Activated naive CD4-positive, alpha-beta T cell treated with anti-CD3 and anti-CD28 coated beads for 36 hours (primary cell): ENCODE data around the gene TMEM45B. TPM values are rescaled to one million over a fixed set of nuclear protein-coding genes. Genes with fewer than 3 reads are reported as not detected.
"Not testable (repeated sequence)": the region's sequence is repeated elsewhere in the genome, so short reads cannot be mapped to it uniquely, and the experiment has no call there.

Experiments
- CTCF ChIA-PET: fragments of 350-600 bp; sonication (Branson Sonifier 250); formaldehyde crosslinking; loops from one replicate; lab custom pipeline; 2021; ENCODE audit warnings: antibody characterized with exemption; lab: Charles Lee
- DNase-seq: peaks from one replicate; pipeline ENCODE4 v3.0.0-alpha.2; 2020
- H3K27ac Mint-ChIP-seq: one replicate; pipeline ENCODE4 v1.8.0; 2021; ENCODE audit warnings: mild to moderate bottlenecking, mixed read lengths
- H3K27me3 Mint-ChIP-seq: one replicate; pipeline ENCODE4 v1.8.0; 2021; ENCODE audit warnings: low read depth, mixed read lengths
- H3K36me3 Mint-ChIP-seq: one replicate; pipeline ENCODE4 v1.8.0; 2021; ENCODE audit warnings: low read depth, mixed read lengths
- H3K4me1 Mint-ChIP-seq: one replicate; pipeline ENCODE4 v1.8.0; 2021; ENCODE audit warnings: low read depth, mixed read lengths
- H3K4me3 Mint-ChIP-seq: one replicate; pipeline ENCODE4 v1.8.0; 2021; ENCODE audit warnings: mild to moderate bottlenecking, moderate library complexity, mixed read lengths
- H3K9me3 Mint-ChIP-seq: one replicate; pipeline ENCODE4 v1.8.0; 2021; ENCODE audit warnings: mixed read lengths
- intact Hi-C: fragments of 100-400 bp; cut with micrococcal nuclease; formaldehyde crosslinking; loops from one replicate; pipeline ENCODE4 v1.15.1; 2023
- total RNA-seq, 2 experiments: library from RNA; stranded (reverse); gene quantifications; one replicate each; pipeline ENCODE4 v1.2.3, GENCODE V29; 2021

Gene TMEM45B
- total RNA-seq, 2 experiments from 2014 or later: 3.8 to 3.9 TPM

DNA sequence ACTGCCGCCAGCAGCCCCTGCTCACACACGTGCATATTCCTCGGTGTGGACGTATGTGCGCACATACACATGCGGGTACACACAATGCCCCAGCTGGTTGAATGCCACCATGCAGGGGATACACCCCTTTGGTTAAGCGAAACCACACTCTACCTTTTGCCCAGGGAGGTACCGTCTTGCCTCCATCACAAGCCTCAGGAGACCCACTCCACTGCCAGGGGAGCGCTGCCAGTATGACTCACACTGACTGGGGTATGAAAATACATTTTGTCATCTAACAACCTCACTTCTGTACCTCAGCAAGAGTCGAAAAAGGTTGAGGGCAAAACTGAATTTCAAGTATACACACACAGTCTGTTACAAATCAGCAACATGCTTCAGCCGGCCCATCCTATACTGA is 39.4 kb downstream of the TMEM45B start:
- no peak overlapping the region for H3K27ac Mint-ChIP-seq
- no peak for DNase-seq
- intact Hi-C loops: loop anchor here (2.0 kb wide), 1 partner anchor 148 kb away; the partner anchor contains the start of gene PRDM10
- CTCF ChIA-PET: interaction anchor here (1.7 kb wide), 1 partner anchor 68 kb away, joined by 3 read pairs; no protein-coding TSS in a partner anchor
- no peak overlapping the region for H3K4me3 Mint-ChIP-seq
- H3K27me3 Mint-ChIP-seq: no peaks in the 10 kb centered on the region
- H3K4me1 Mint-ChIP-seq: peaks cover 50% of the 10 kb centered on the region
- no peaks in the 10 kb centered on the region for H3K9me3 Mint-ChIP-seq
- peaks cover 17% of the 10 kb centered on the region for H3K36me3 Mint-ChIP-seq

DNA sequence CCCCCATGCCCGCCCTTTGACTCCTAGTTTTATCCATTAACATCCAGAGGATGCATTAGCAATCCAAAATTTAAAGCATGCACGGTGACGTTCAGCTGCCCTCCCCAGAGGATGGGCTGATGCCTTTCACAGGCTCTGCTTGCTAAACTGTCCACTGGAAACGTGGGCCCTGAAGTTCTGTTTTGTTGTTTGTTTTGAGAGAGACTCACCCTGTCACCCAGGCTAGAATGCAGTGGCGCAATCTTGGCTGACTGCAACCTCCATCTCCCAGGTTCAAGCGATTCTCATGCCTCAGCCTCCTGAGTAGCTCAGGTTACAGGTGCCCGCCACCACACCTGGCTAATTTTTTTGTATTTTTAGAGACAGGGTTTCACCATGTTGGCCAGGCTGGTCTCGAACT is 40.4 kb downstream of the TMEM45B start:
- intact Hi-C loops: no loop called here
- peaks cover 20% of the 10 kb centered on the region for H3K36me3 Mint-ChIP-seq
- H3K4me1 Mint-ChIP-seq: peaks cover 56% of the 10 kb centered on the region
- no peak overlapping the region for H3K27ac Mint-ChIP-seq
- CTCF ChIA-PET: no interaction called here
- H3K27me3 Mint-ChIP-seq: no peaks in the 10 kb centered on the region
- no peak for DNase-seq
- H3K4me3 Mint-ChIP-seq: no peak overlapping the region
- no peaks in the 10 kb centered on the region for H3K9me3 Mint-ChIP-seq

DNA sequence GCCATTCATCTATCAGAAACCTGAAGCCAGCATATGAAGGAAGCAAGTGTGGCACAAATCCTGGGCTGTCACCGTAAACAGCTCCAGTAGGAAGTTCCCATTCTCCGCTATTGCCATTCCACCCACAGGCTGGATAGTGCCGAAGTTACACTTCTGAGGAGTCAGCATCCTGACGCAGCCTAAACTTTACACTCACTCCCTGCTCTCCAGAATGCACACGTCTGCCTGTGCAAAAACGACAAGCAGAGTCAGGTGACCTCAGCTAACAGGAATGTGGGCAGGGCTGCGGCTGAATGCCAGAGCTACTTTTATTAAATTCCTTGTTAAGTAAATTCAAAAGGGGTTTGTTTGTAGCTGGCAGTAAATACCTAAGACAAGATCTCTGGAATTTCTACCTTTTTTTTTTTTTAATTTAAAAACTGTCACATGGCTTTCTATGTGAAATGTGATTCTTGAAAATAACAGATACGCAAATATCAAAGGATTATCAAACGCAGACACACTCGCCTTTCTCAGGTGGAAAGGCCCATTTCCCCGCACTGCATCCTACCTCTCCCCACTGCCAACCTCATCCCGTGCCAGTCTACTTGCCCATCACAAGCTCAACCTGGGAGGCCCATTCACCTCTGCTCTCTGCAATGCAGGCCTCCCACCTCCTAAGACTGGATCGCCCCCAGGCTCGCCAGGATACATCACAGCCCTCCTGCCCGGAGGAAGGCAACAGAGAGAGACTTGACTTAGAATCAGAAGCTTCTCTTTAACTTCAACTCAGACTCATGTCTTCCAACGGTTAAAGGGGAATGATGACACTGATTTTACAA is 46.3 kb downstream of the TMEM45B start:
- intact Hi-C loops: no loop called here
- DNase-seq: no peak
- peak overlapping the region; percentile 38 for H3K27ac Mint-ChIP-seq
- H3K4me3 Mint-ChIP-seq: no peak overlapping the region
- H3K36me3 Mint-ChIP-seq: peaks cover 63% of the 10 kb centered on the region
- H3K9me3 Mint-ChIP-seq: no peaks in the 10 kb centered on the region
- CTCF ChIA-PET: interaction anchor here (0.6 to 0.9 kb wide), 3 partner anchors 33 to 242 kb away, joined by 3 read pairs; no protein-coding TSS in a partner anchor
- H3K27me3 Mint-ChIP-seq: no peaks in the 10 kb centered on the region
- H3K4me1 Mint-ChIP-seq: peaks cover 45% of the 10 kb centered on the region

DNA sequence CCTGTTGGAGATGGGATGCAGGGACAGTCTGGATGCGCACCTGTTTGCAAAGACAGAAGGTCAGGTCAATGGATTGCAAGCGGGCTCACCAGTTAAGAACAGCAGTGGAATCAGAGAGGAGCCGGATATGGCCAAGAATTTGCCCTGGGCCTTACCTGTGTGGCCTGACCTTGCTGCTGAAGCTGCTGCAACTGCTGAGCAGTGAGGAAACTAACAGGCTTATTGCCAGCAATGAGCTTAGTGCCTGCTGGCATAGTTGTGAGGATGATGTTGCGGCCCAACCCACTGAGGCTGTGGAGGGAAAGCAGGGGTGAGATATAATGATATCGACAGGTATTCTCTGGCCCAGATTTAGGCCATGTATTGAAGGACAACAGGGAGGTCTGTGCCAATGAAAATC is 49.2 kb downstream of the TMEM45B start:
- intact Hi-C loops: no loop called here

DNA sequence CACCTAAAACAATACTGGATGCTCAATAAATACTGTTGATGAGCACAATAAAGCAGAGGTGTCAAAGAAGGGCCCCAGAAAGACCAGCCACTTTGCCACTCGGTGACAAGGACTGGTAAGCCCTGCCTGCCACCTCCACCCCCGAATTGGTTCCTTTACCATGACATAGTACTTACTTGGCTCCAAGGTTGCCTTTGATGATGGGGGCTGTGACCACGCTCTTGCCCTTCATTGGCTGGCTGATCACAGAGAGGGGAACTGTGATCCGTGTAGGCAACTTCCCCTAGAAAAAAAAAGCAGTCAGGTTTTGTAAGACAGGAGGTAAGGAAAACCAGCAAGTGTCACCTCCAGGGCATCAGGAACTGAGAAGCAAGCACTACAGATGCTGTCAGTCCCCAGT is 50.1 kb downstream of the TMEM45B start:
- H3K27me3 Mint-ChIP-seq: no peaks in the 10 kb centered on the region
- H3K4me1 Mint-ChIP-seq: peaks cover 39% of the 10 kb centered on the region
- peak; percentile 21 for DNase-seq
- peaks cover 66% of the 10 kb centered on the region for H3K36me3 Mint-ChIP-seq
- no peak overlapping the region for H3K4me3 Mint-ChIP-seq
- no peaks in the 10 kb centered on the region for H3K9me3 Mint-ChIP-seq
- H3K27ac Mint-ChIP-seq: peak overlapping the region; percentile 14
- intact Hi-C loops: no loop called here
- CTCF ChIA-PET: interaction anchor here (1.0 kb wide), 1 partner anchor 12 kb away, joined by 3 read pairs; no protein-coding TSS in a partner anchor

More for the DNA sequence above, 49.2 kb downstream of the TMEM45B start:
- H3K36me3 Mint-ChIP-seq: peaks cover 69% of the 10 kb centered on the region
- peaks cover 45% of the 10 kb centered on the region for H3K4me1 Mint-ChIP-seq
- DNase-seq: no peak
- CTCF ChIA-PET: interaction anchor here (1.0 kb wide), 1 partner anchor 13 kb away, joined by 3 read pairs; no protein-coding TSS in a partner anchor
- no peak overlapping the region for H3K27ac Mint-ChIP-seq
- no peaks in the 10 kb centered on the region for H3K27me3 Mint-ChIP-seq
- no peak overlapping the region for H3K4me3 Mint-ChIP-seq
- no peaks in the 10 kb centered on the region for H3K9me3 Mint-ChIP-seq

DNA sequence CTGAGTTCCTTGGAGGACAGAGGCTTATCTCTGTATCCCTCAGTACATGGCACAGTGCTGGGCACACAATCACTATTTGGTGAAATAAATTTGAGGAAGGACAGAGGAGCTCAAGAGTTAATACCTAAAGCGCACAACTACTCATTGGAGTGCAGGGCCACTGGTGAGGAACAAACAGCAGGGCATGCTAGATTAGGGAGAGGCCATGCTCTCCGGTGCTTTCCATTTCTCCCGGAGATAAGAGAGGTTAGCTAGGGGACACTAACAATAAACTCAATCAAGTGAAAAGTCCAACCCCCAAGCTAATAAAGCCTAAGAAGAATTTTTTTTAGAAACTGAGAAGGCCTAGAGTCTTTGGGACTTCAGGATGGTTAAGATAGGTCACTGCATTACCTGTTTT is 50.7 kb downstream of the TMEM45B start:
- H3K36me3 Mint-ChIP-seq: peaks cover 68% of the 10 kb centered on the region
- peak overlapping the region; percentile 14 for H3K27ac Mint-ChIP-seq
- peaks cover 35% of the 10 kb centered on the region for H3K4me1 Mint-ChIP-seq
- CTCF ChIA-PET: no interaction called here
- no peak overlapping the region for H3K4me3 Mint-ChIP-seq
- H3K27me3 Mint-ChIP-seq: no peaks in the 10 kb centered on the region
- H3K9me3 Mint-ChIP-seq: no peaks in the 10 kb centered on the region
- intact Hi-C loops: no loop called here
- DNase-seq: no peak

DNA sequence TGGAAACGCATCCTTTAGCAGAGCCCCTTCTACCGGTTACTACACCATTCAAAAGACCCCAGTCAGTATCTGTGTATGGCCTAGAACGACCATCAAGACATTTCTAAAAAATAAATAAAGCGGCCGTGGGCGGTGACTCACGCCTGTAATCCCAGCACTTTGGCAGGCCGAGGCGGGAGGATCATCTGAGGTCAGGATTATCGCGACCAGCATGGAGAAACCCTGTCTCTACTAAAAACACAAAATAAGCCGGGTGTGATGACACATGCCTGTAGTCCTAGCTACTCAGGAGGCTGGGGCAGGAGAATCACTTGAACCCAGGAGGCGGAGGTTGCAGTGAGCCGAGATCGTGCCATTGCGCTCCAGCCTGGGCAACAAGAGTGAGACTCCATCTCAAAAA is 53.0 kb downstream of the TMEM45B start:
- H3K27me3 Mint-ChIP-seq, H3K9me3 Mint-ChIP-seq, DNase-seq, H3K4me3 Mint-ChIP-seq, CTCF ChIA-PET, intact Hi-C loops, H3K27ac Mint-ChIP-seq: not testable (repeated sequence)
- peaks cover 65% of the 10 kb centered on the region for H3K36me3 Mint-ChIP-seq
- peaks cover 24% of the 10 kb centered on the region for H3K4me1 Mint-ChIP-seq

DNA sequence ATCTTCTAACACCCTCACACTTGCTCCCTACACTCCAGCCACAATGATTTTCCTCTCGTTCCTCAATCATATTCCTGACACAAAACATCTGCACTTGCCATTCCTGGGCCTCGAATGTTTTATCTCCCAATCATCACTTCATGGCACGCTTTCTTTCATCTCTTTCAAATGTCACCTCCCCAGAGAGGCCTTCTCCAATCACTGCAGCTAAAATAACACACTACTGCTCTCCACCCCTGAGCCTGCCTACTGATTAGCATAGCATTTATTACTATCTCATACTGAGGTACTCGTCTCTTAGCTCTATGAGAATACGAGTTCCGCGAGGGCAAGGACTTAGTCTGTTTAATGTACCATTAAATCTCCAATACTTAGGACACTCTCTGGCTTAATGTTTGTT is 56.3 kb downstream of the TMEM45B start:
- Mint-ChIP-seq H3K9me3 (no peaks in the 10 kb centered on the region), H3K27ac (no peak overlapping the region), H3K36me3 (peaks cover 57% of the 10 kb centered on the region), H3K4me3 (no peak overlapping the region), H3K27me3 (no peaks in the 10 kb centered on the region), H3K4me1 (peaks cover 13% of the 10 kb centered on the region)
- intact Hi-C loops: no loop called here
- no peak for DNase-seq
- CTCF ChIA-PET: no interaction called here

DNA sequence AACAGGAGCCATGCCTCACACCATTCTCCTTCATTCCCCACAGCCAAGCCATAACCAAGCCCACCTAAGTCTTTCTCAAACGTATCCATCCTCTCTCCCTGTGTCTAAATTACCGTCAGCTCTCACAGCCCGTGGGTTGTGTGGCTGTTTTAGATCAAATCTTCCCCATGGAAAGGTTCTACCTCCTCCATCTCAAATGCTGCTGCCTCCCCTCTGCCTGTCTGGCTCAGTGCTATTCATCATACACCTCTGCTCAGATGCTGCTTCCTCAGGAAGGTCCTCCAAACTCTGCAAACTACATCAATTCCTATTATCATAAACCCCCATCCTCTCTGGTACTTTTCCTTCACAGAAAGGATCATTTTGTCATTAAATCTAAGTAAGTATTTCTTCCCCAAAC is 64.7 kb downstream of the TMEM45B start:
- Mint-ChIP-seq H3K4me1 (no peaks in the 10 kb centered on the region), H3K36me3 (peaks cover 64% of the 10 kb centered on the region), H3K9me3 (no peaks in the 10 kb centered on the region), H3K27me3 (no peaks in the 10 kb centered on the region), H3K4me3 (no peak overlapping the region), H3K27ac (no peak overlapping the region)
- intact Hi-C loops: no loop called here
- CTCF ChIA-PET: no interaction called here
- DNase-seq: no peak

DNA sequence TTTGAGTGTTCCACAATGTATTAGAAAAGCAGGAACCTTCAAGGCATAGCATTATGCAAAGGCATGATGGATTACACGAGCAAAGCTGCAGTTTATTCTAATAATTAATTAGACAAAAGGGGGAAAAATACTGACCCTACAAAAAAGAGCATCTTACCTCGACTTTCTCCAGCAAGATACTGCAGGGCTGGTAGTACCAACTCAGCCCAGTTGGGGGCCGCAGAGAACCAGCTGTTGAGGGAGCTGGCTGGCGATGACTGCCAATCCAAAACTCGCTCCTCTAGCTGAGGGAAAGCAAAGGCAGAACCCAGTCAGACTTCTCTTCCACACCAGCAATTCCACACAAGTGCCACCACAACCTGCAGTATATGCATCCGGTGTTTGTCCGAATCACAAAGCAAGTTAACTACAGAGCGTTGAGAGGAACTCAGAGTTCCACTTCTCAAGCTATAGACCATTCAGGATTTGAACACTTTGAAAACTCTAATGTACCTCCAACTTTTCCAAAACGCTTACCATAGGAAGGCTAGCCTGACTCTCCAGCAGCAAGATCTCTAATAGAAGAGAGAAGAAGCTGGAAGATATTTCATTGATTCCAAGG is 66.0 kb downstream of the TMEM45B start:
- no peak overlapping the region for H3K27ac Mint-ChIP-seq
- no peak overlapping the region for H3K4me3 Mint-ChIP-seq
- H3K36me3 Mint-ChIP-seq: peaks cover 61% of the 10 kb centered on the region
- CTCF ChIA-PET: interaction anchor here (0.6 to 1.6 kb wide), 9 partner anchors 28 to 250 kb away, joined by 3 to 15 read pairs (median 3); no protein-coding TSS in a partner anchor
- peak; percentile 62 for DNase-seq
- no peaks in the 10 kb centered on the region for H3K9me3 Mint-ChIP-seq
- H3K4me1 Mint-ChIP-seq: no peaks in the 10 kb centered on the region
- no peaks in the 10 kb centered on the region for H3K27me3 Mint-ChIP-seq
- intact Hi-C loops: no loop called here

DNA sequence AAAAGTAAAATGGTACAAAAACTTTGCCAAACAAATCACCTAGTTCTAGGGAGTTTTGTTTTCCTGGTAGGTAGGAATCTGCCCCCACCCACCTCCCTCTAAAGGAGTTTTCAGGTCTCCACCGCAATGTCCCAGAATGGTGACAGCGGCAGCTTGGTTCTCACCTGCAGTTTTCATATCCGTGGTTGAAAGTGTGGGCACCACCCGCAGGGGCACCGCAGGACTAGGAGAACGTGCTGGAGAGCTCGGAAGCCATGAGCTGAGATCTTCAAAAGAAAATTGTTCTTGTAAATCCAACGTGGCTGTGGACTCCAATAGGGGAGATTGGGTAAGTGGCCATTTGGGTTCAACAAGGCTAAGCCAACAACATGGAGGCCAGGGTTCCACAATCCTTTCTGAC is 68.9 kb downstream of the TMEM45B start:
- Mint-ChIP-seq H3K27ac (no peak overlapping the region), H3K9me3 (no peaks in the 10 kb centered on the region), H3K4me1 (peaks cover 12% of the 10 kb centered on the region), H3K4me3 (no peak overlapping the region), H3K27me3 (no peaks in the 10 kb centered on the region), H3K36me3 (peaks cover 68% of the 10 kb centered on the region)
- no peak for DNase-seq
- CTCF ChIA-PET: no interaction called here
- intact Hi-C loops: no loop called here

DNA sequence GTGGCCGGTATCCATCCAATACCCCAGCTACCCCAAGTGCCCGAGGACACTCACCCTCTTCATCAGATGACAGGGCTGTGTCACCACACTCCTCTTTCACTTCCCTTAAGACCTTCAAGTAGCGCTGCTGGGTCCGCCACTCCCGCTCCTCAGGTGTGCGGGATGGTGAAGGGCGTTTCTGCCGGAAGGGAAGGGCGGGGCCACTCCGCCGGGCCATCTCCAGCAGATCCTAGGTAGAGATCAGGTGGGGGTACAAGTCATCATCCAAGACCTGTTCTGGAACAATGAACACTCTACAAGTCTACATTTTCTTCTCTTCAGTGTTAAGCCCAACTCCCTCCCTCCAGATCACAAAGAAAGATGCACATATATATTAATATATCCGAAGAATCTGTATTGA is 69.7 kb downstream of the TMEM45B start:
- CTCF ChIA-PET: no interaction called here
- Mint-ChIP-seq H3K4me3 (no peak overlapping the region), H3K27me3 (no peaks in the 10 kb centered on the region), H3K27ac (no peak overlapping the region), H3K4me1 (peaks cover 20% of the 10 kb centered on the region), H3K9me3 (no peaks in the 10 kb centered on the region), H3K36me3 (peaks cover 69% of the 10 kb centered on the region)
- intact Hi-C loops: no loop called here
- no peak for DNase-seq
